ENCODE results near the gene CXXC5. TPM values are rescaled to one million over a fixed set of nuclear protein-coding genes. Genes with fewer than 3 reads are reported as not detected.

The CXXC5 gene
- total and polyA plus RNA-seq, 9 of the 15 experiments (the other 6 are each of a cell fraction or from before 2014, with no cell fraction given): 1.9 to 123 (median 45.8) TPM

DNA sequence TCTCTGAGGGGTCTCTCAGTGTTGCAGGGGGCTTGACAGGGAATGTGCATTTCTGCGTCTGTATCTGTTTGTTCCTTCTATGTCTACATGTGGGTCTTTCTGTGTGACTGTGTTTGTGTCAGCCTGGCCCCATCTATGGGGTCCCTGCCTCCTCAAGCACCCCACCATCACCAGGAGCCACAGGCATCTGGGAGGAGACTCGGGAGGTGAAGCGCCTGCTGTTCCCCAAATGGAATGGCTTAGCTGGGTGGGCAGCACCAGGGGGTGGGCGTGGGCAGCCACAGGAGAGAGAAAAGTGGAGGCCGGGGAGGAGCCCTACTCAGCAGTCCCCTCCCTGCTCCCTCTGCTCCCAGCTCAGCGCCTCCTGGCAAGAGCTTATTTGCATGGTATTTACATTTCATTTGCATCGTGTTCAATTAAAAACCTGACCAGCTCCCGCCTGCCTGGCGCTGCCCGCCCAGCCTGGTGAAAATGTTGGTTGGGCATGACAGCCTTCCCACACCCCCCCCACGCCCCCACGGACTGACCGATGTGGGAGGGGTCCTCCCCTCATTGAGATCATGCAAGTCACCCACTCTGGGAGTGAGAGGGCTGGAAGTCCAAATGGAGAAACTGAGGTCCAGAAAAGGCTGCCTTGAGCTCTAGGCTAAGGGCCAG, 50.5 kb downstream of the CXXC5 start:
- Histone ChIP-seq H3K27me3 (ENCODE audit: control insufficient read depth in 2 of 2, insufficient read depth in 2 of 2, low read length in 2 of 2) (no peaks in the 10 kb centered on the region), H4K20me1 (replicated peaks; ENCODE audit: control insufficient read depth, insufficient read depth, low read length) (no peaks in the 10 kb centered on the region), H3K4me3 (no peak overlapping the region), H3K79me2 (ENCODE audit: control insufficient read depth, insufficient read depth, low read length) (peaks cover 12% of the 10 kb centered on the region; the same call in 2 of the 3 replicates), H3K9ac (ENCODE audit: insufficient read depth in 1 of 2, low read depth in 2 of 2, low read length in 2 of 2) (peak overlapping the region; percentile 92 to 96), H3K4me1 (replicated peaks in 1 of 2; ENCODE audit: control insufficient read depth in 2 of 2, insufficient read depth in 2 of 2, low read length in 2 of 2) (peaks cover 55 to 59% of the 10 kb centered on the region in 2 experiments), H3K27ac (ENCODE audit: extremely low read depth, low read depth, low read length) (peak overlapping the region; percentile 97), H3K36me3 (ENCODE audit: control insufficient read depth, insufficient read depth, low read length) (no peaks in the 10 kb centered on the region), H3K9me3 (replicated peaks; ENCODE audit: control insufficient read depth, insufficient read depth, low read depth, low read length) (no peaks in the 10 kb centered on the region), H3K9me1 (ENCODE audit: control insufficient read depth, insufficient read depth, low read length) (no peaks in the 10 kb centered on the region), H2AFZ (ENCODE audit: low read depth, low read length) (peak overlapping the region; percentile 84), H3K4me2 (ENCODE audit: insufficient read depth, low read length) (peak overlapping the region; percentile 86)
- intact Hi-C loops (cut with micrococcal nuclease): loop anchor here (10.0 kb wide), 1 partner anchor 134 kb away; the partner anchor contains the start of gene UBE2D2
- peak; percentile 24 for ATAC-seq
- peak in 3 of 4 experiments; percentile 28 to 75 (median 59) for DNase-seq (ENCODE audit: extremely low read depth in 1 of 4, low spot score in 3 of 4)
- ChIA-PET POLR2A (interaction anchor here (0.5 to 4.1 kb wide), 4 partner anchors 11 to 51 kb away, joined by 3 to 28 read pairs (median 3); partner anchors contain the start of gene CXXC5), CTCF (ENCODE audit: low intra/inter-chr PET ratio) (no interaction called here)
- no peak for FAIRE-seq
- BruUV-seq (replicated peaks): no TSS peak
- 23% methylated on average over 13 of the region's 13 CpGs for WGBS (ENCODE audit: insufficient coverage, low coverage, missing lambda C conversion rate)
- in situ Hi-C loops (cut with MboI): no loop called here
- TF ChIP-seq PTBP1 (IDR thresholded peaks at IDR 0.05; ENCODE audit: low read depth, low read length): no peak
- TF ChIP-seq KDM1A (IDR thresholded peaks at IDR 0.05): no peak
- no peak for TF ChIP-seq LEF1 (IDR thresholded peaks at IDR 0.05)
- TF ChIP-seq FOXA3 (CRISPR knock-in tag; conservative IDR thresholded peaks at IDR 0.05 in 1 of 2, IDR thresholded peaks at IDR 0.05 in 1 of 2): 0 out of 4 replicates have a peak, but pooled peaks of 1 of the 2 experiments have one; percentile 70
- TF ChIP-seq POLR2AphosphoS5 (IDR thresholded peaks at IDR 0.05; ENCODE audit: control insufficient read depth, insufficient read depth, low read depth, low read length): no peak
- TF ChIP-seq ZNF408 (CRISPR knock-in tag; IDR thresholded peaks at IDR 0.05; ENCODE audit: low read depth): no peak
- peak; percentile 33; the same call in 1 of the 2 replicates for TF ChIP-seq ARID1B (IDR thresholded peaks at IDR 0.05)
- TF ChIP-seq REST (IDR thresholded peaks at IDR 0.05; ENCODE audit: borderline replicate concordance): 0 out of 2 replicates have a peak, but pooled peaks have one; percentile 9
- TF ChIP-seq REST (CRISPR knock-in tag; IDR thresholded peaks at IDR 0.05; ENCODE audit: low read depth): no peak
- TF ChIP-seq EGR1 (conservative IDR thresholded peaks at IDR 0.05): peak; percentile 53; the same call in 1 of the 2 replicates

All from K562 (cell line).